Measurements from ENCODE around the gene KRT3.
"Not testable (repeated sequence)": the region's sequence is repeated elsewhere in the genome, so short reads cannot be mapped to it uniquely, and the experiment has no call there.

The KRT3 gene

GRCh38 chr12:52781399-52782082 is 14.4 kb downstream of the KRT3 start:
- DNase-seq (ENCODE audit: low read depth), result no peak

- no peak for DNase-seq (ENCODE audit: low read depth)
Observed at GRCh38 chr12:52779914-52780313, 16.0 kb downstream of the KRT3 start.

- no peak for DNase-seq (ENCODE audit: low read depth)
Observed at GRCh38 chr12:52778833-52779232, 17.1 kb downstream of the KRT3 start.

- no peak for DNase-seq (ENCODE audit: low read depth)
Observed at GRCh38 chr12:52777566-52777965, 18.4 kb downstream of the KRT3 start.

- no peak for DNase-seq (ENCODE audit: low read depth)
Observed at GRCh38 chr12:52776913-52777395, 19.0 kb downstream of the KRT3 start, which contains the start of gene KRT76. Gene KRT76 (minus strand): TSS chr12:52777345. CDS start chr12:52777291, 54 bp downstream.

GRCh38 chr12:52776435-52776834 is 19.5 kb downstream of the KRT3 start:
- no peak for DNase-seq (ENCODE audit: low read depth)

- no peak for DNase-seq (ENCODE audit: low read depth)
Observed at GRCh38 chr12:52774629-52775250, 21.2 kb downstream of the KRT3 start.

- no peak for DNase-seq (ENCODE audit: low read depth)
Observed at GRCh38 chr12:52772772-52773171, 23.1 kb downstream of the KRT3 start.

- no peak for DNase-seq (ENCODE audit: low read depth)
Observed at GRCh38 chr12:52772188-52772587, 23.7 kb downstream of the KRT3 start.

GRCh38 chr12:52771505-52771904 is 24.4 kb downstream of the KRT3 start:
- no peak for DNase-seq (ENCODE audit: low read depth)

- DNase-seq (ENCODE audit: low read depth), result no peak
Observed at GRCh38 chr12:52771088-52771487, 24.8 kb downstream of the KRT3 start.

GRCh38 chr12:52769946-52770345 is 26.0 kb downstream of the KRT3 start:
- DNase-seq (ENCODE audit: low read depth), result no peak

- DNase-seq (ENCODE audit: low read depth), result no peak
Observed at GRCh38 chr12:52769354-52769753, 26.6 kb downstream of the KRT3 start.

GRCh38 chr12:52768479-52769200 is 27.3 kb downstream of the KRT3 start:
- DNase-seq (ENCODE audit: low read depth), result no peak

GRCh38 chr12:52767427-52767826 is 28.5 kb downstream of the KRT3 start:
- DNase-seq (ENCODE audit: low read depth), result no peak

GRCh38 chr12:52767020-52767379 is 28.9 kb downstream of the KRT3 start:
- DNase-seq (ENCODE audit: low read depth), result no peak

- DNase-seq (ENCODE audit: low read depth), result no peak
Observed at GRCh38 chr12:52766351-52767019, 29.4 kb downstream of the KRT3 start.

GRCh38 chr12:52765702-52766101 is 30.2 kb downstream of the KRT3 start:
- no peak for DNase-seq (ENCODE audit: low read depth)

GRCh38 chr12:52763991-52764390 is 31.9 kb downstream of the KRT3 start:
- no peak for DNase-seq (ENCODE audit: low read depth)

GRCh38 chr12:52763036-52763659 is 32.8 kb downstream of the KRT3 start:
- DNase-seq (ENCODE audit: low read depth), result no peak

GRCh38 chr12:52761802-52762201 is 34.1 kb downstream of the KRT3 start:
- no peak for DNase-seq (ENCODE audit: low read depth)

GRCh38 chr12:52761218-52761617 is 34.7 kb downstream of the KRT3 start:
- DNase-seq (ENCODE audit: low read depth), result not testable (repeated sequence)

All from stimulated activated CD8-positive, alpha-beta memory T cell treated with anti-CD3 and anti-CD28 coated beads, Interleukin-12 subunit alpha, Interleukin-12 subunit beta, amount 100 ng/mL, for 4 hours (primary cell).